ENCODE measurements around the gene SECISBP2.

Gene SECISBP2

DNA sequence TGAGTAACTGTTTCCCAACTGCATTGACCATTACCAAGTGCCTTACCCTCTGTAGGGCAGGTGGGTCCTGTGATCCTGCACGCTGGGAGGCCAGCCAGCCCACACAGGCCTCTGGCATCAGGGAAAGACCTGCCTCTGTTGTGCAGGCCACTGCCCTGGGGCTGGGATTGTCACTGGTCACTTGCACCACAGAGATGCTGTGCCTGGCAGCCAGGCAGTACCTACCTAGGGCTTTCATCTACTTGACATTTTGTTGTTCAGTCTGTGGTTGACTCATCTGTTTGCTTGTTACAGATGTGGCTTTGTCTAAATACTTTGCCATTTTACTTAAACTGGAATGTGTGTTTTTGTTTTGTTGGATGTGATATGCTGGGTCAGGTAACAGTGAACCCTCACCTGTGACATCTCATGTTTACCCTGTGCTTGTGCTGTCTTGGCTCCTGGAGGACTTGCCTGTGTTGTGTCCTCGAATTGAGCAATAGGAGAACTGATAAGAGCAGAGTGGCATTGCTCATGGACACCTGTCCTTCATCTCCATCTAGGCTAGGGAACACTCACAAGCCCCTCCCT lies 32.8 kb downstream of the SECISBP2 start:
- no peak for DNase-seq (ENCODE audit: low spot score)

DNA sequence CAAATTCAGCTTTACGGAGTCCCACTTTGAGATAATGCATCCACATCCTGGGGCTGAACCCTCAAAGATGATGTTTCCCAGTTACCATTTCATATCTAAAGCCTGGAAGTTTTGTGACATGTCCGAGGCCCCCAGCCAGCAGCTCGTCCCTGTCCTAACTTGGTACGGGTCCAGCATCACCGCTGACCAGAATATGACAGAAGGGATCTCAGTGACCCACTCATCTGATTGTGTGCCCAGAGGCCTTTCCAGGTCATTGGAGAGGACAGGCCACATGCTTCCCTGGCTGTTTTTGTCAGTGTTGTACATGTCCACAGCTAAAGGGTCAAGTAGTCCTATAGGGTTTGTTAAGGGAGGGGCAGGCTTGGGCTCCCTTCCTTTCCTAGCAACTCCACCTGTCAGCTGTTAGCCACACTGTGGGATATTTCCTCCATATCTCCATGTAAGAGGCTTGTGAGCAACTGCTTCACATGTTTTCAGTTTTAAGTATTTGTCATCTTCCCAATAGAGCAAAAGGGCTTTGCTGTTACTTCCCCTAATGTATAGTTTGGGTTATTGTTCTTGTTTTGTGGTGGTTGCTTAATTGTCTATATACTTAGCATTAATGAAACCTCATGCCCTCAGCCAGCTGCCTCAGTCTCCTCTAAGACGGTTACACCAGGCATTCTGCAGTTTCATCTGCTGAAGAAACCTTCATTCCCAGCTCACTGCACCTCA lies 33.4 kb downstream of the SECISBP2 start:
- DNase-seq (ENCODE audit: low spot score): no peak

DNA sequence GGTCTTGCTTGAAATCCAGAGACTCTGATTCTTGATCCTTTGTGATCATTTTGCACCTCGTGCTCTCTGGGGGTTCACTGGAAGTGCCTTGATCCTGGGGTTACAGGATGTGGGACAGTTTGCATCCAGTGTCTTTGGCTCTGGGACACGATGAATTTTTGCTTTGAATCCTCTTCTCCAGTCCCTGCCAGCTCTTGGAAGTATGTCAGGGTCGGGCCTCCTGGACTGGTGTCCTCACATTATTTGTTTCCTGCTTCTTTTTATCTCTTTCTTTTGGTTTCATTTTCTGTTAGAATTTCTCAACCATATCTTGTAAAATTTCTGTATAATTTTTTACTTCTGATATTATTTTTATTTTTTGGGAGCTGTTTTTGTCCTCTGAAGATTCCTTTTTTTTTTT lies 34.2 kb downstream of the SECISBP2 start:
- DNase-seq (ENCODE audit: low spot score): no peak

DNA sequence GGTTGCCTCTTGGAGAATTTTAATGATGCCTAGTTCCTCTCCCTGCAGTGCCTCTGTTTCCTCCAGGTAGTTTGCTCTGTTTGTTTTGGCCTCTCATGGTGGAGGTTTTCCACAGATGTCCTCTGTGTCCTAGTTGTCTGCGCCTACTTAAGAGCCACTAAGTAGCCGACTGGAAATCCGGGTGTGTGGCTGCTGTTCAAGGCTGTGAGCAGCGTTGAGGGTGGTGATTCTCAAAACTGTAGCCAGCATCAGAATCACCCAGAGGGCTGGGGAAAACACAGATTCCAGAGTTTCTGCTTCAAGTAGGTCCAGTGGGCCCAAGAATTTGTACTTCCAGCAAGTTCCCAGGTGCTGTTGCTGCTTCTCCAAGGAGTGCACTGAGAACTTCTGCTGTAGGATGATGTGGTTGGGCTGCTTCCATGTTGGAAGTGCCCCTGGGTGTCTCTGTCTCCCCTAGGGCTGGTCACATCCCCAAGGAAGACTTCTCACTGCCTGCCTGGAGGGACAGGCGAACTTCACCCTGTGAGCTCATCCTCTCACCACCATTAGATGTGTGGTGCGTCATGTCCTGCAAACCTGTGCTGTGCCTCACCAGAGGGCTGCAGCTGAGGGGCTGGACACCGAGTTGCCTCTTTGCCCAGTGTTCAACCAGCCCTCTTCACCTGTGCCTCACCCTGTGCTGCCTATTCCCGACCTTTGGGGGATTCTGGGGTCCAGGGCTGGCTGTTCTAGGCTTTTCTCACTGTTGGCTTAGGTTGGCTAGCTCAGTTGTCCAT lies 34.8 kb downstream of the SECISBP2 start:
- no peak for DNase-seq (ENCODE audit: low spot score)

GRCh38 chr9:89353989-89354388 lies 35.7 kb downstream of the SECISBP2 start:
- DNase-seq (ENCODE audit: low spot score): no peak

DNA sequence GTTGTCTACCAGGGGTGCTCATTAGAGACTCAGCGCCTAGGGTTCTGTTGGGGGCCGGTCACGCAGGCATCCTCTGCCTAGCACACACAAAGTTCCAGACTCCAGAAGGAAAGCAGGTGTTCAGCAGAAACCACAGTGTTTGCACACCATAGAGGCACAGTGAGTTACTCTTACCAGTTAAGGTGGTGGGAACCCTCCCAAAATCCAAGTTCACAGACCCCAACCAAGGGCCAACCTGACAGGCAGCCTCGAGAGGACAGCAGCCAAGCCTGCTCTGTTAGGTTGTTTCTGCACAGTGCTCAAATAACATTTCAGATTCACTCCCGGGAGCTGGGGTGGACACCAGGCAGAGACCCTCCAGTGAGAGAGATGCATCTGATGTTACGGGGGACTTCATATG lies 36.2 kb downstream of the SECISBP2 start:
- no peak for DNase-seq (ENCODE audit: low spot score)

DNA sequence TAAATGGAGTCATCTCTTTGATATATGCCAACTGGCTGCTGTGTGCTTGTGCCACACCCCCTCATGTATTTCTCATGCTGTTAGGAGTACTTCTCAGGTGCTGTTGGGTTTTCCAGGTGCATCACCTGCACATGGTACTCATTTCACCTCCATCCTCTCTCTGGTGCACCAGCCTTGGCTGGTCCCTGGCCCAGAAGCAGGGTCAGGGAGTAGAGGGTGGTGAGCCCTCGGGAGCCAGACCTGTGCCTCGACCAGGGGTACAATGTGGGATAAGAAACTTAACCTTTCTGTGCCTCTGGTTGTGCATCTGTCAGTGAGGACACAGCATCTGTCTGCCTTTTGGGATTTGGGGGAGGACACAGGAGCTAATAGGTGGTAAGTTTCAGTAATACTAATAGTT lies 38.5 kb downstream of the SECISBP2 start:
- no peak for DNase-seq (ENCODE audit: low spot score)

DNA sequence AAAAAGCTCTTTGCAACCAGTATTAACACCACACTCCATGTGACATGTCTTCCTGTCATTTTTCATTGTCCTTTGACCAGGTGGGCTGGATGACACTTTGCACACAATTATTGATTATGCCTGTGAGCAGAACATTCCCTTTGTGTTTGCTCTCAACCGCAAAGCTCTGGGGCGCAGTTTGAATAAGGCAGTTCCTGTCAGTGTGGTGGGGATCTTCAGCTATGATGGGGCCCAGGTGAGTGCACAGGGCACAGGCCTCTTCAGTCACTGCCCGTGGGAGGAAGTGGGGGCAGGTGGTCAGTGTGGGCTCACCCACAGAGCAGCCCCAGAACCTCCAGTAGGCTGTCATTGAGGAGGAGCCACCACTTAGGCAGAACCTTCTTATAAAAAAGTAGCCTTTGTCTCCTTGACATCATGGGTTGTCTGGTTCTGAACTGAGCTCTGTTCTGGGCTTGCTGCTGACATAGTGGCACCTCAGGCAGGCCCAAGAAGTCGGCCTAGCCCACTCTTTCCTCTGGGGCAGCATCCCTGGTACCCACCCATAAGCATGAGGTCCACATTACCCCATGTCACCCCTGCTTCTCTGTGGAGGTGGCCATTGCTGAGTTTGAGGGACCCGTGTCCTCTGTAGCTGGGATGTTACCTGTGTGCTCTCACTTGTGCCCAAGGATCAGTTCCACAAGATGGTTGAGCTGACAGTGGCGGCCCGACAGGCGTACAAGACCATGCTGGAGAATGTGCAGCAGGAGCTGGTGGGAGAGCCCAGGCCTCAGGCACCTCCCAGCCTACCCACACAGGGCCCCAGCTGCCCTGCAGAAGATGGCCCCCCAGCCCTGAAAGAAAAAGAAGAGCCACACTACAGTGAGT lies 39.3 kb downstream of the SECISBP2 start:
- no peak for DNase-seq (ENCODE audit: low spot score)

DNA sequence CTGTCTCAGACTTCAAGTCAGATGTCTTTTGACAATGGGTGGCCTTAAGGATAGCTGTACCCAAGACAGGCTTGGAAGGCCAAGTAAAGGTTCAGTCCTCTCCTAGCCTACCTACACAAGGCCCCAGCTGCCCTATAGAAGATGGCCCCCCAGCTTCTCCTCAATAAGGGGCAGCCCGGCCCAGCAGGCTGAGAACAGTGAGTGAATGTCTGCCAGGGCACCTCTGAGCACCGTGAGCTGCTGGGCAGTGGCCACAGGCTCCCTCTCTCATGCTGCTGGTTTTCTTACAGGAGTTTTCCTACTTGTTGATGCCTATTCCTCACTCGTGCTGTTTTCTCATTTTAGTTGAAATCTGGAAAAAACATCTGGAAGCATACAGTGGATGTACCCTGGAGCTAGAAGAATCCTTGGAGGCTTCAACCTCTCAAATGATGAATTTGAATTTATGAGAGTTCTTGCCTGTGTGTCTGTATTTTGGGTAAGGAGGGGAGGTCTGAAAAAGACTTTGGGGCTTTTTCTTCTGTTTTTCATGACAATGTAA lies 40.1 kb downstream of the SECISBP2 start:
- DNase-seq (ENCODE audit: low spot score): no peak

GRCh38 chr9:89358985-89359384 lies 40.7 kb downstream of the SECISBP2 start:
- no peak for DNase-seq (ENCODE audit: low spot score)

- DNase-seq (ENCODE audit: low spot score): no peak
Observed at GRCh38 chr9:89359751-89360261, 41.5 kb downstream of the SECISBP2 start.

DNA sequence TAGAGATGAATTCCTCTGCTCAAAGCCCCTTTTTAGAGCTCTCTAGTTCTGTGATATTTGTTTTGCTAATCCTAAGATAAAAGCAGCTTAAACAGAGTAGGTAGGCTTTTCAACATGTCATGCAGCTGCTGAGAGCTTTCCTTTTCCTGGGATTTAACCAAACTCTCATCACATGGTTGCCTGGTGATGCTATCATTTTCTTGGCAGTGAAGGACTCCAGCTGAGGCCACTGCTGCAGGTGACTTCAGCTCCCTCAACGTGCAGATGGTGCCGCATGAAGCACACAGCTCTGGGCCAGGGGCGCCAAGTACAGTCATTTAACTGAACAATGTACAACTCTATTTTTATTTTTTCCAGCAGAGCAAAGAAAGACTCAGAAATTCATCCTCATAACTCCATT lies 42.2 kb downstream of the SECISBP2 start:
- DNase-seq (ENCODE audit: low spot score): no peak

GRCh38 chr9:89361031-89361430 lies 42.7 kb downstream of the SECISBP2 start:
- no peak for DNase-seq (ENCODE audit: low spot score)

DNA sequence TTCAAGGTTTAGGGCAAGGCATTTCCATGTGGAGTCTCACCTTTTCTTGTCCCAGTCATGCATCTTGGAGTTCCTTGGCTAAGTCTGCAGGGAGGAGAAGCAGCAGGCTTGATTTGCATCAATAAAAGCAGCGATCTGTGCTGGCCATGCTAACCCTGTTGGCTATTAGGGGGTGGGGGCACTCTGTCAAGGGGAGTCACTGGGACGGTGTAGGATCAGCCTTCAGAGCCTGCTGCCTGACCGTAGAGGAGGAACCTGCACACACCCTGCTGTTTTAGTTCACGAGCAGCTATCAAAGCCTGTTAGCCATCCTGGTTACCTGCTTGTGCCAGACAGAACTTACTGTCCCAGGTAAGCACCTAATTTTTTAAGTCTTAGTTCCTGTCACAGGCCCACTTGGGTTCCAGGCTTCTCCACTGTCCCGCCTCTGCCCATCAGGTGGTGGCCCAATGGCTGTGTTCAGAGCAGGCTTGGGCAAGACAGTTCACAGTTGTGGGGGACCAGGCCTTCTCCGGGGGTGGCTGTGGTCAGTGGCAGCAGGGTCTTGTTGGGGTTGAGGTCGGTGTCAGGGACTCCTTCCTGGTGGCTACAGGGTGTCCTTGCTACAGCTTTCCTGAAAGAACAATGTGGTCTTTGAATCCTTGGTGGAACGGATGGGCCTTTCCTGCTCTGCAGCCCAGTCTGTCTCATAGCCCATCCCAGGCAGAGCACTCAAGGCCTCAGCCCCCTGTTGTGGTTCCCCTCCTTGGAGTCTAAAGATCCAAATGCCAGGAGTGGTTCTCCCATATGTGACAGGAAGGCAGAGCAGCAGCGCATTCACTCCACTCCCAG lies 43.7 kb downstream of the SECISBP2 start:
- no peak for DNase-seq (ENCODE audit: low spot score)

- no peak for DNase-seq (ENCODE audit: low spot score)
Observed at GRCh38 chr9:89362647-89363310, 44.5 kb downstream of the SECISBP2 start.

- DNase-seq (ENCODE audit: low spot score): no peak
Observed at GRCh38 chr9:89363311-89363670, 45.0 kb downstream of the SECISBP2 start.

GRCh38 chr9:89363921-89364665 lies 45.8 kb downstream of the SECISBP2 start:
- no peak for DNase-seq (ENCODE audit: low spot score)

DNA sequence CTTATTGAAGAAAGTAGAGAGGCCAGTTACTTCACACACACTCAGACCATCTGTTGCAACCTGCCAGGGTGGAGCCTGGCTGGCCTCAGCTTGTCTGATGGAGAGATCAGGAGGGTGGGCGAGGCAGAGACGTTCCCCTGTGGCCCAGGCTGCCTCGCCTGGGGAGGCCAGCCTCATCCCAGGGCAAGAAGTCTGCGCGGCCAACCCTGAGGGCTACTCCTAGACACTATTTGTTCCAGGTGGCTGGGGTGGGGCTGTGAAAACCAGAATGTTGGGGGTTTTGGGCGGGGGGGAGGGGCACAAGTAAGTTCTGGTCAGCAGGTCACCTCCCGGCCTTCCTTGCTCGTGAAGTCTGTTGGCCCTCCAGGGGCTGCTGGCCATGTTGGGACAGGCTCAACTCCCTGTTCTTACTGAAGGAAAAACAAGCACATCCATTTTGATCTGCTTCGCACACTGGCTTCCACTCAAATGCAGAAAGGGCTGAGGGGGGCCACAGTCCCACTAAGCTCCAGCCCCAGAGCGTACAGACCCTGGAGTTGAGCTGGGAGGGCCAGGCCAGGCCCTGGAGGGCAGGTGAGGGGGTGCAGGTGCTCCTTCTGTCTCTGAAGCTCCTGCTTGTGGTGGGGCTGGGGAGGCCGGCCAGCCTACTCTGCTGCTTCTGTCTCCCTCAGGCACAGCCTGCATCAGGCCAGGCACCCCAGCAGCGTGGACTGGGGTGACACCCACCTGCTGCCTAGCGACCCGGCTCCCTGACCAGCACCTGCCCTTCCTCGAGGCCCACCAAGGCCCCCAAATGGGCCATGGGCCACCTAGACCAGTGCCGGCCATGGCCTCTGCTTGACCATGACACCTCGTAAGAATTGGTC lies 46.6 kb downstream of the SECISBP2 start:
- DNase-seq (ENCODE audit: low spot score): no peak

DNA sequence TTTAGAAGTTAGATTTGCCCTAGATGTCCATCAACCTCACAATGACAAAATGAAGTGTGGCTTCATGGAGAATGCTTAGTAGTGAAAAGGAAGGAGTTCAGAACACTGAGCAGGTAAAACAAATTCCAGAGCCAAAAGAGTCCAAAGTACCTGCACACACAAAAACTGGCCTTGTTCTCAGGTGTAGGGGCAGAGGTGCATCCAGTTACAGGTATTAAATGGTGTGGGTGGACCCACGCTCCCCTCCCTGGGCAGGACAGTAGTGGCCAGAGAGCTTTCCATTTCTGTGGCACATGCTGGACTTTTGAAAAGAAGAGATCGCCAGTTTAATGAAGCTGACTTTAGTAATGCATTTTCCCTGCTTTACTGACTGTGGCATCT lies 47.2 kb downstream of the SECISBP2 start:
- DNase-seq (ENCODE audit: low spot score): no peak

Measured in LoVo (cell line).